Measurements from ENCODE around the gene SCAF1.
"Not testable (repeated sequence)": the region's sequence is repeated elsewhere in the genome, so short reads cannot be mapped to it uniquely, and the experiment has no call there.

GRCh38 chr19:49633273-49633672 is 8.7 kb upstream of the SCAF1 start:
- not testable (repeated sequence) for TF ChIP-seq USF2 (CRISPR knock-in tag; IDR thresholded peaks at IDR 0.05); CTCF (IDR thresholded peaks at IDR 0.05); IRF2 (CRISPR knock-in tag; IDR thresholded peaks at IDR 0.05; ENCODE audit: borderline replicate concordance, low read depth); SP1 (CRISPR knock-in tag; conservative IDR thresholded peaks at IDR 0.05); CREB1 (CRISPR knock-in tag; IDR thresholded peaks at IDR 0.05); ZNF281 (CRISPR knock-in tag; IDR thresholded peaks at IDR 0.05); E2F1 (CRISPR knock-in tag; IDR thresholded peaks at IDR 0.05)
